ENCODE data around the gene GABRG3. TPM values are rescaled to one million over a fixed set of nuclear protein-coding genes. Genes with fewer than 3 reads are reported as not detected.

Gene GABRG3
- total RNA-seq, 1 experiment from 2014 or later: 0.15 TPM

GRCh38 chr15:27019687-27020086, 48.7 kb downstream of the GABRG3 start:
- Histone ChIP-seq H3K4me2 (ENCODE audit: insufficient read depth, insufficient read length, low read length) (no peak overlapping the region), H2BK15ac (ENCODE audit: low read depth, low read length) (no peak overlapping the region), H4K8ac (replicated peaks; ENCODE audit: insufficient read length, low read depth, low read length) (no peak overlapping the region), H4K5ac (ENCODE audit: insufficient read length, low read depth, low read length) (no peak overlapping the region), H3K56ac (ENCODE audit: insufficient read length, low read depth, low read length) (no peak overlapping the region), H2BK20ac (ENCODE audit: low read depth, low read length, poor library complexity, severe bottlenecking) (no peak overlapping the region), H3K23me2 (ENCODE audit: insufficient read length, low read depth, low read length, poor library complexity, severe bottlenecking) (no peaks in the 10 kb centered on the region), H2AK5ac (ENCODE audit: insufficient read length, low read length) (no peak overlapping the region), H2BK5ac (ENCODE audit: insufficient read length, low read length) (no peak overlapping the region), H3K27me3 (ENCODE audit: insufficient read depth, low read length) (no peaks in the 10 kb centered on the region), H2BK12ac (ENCODE audit: insufficient read length, low read depth, low read length) (no peak overlapping the region), H2AFZ (ENCODE audit: low read length) (no peak overlapping the region), H3K23ac (ENCODE audit: insufficient read length, low read depth, low read length) (no peak overlapping the region), H3K4ac (ENCODE audit: low read depth, low read length) (no peak overlapping the region), H3K18ac (ENCODE audit: insufficient read length, low read depth, low read length) (no peak overlapping the region), H3K27ac (ENCODE audit: insufficient read length, low read depth, low read length) (no peak overlapping the region), H4K20me1 (ENCODE audit: control insufficient read depth, insufficient read depth, insufficient read length) (no peaks in the 10 kb centered on the region), H3K4me1 (ENCODE audit: insufficient read depth, low read length) (no peaks in the 10 kb centered on the region), H3K9ac (ENCODE audit: extremely low read depth, insufficient read length, low read length) (no peak overlapping the region), H3K14ac (ENCODE audit: insufficient read depth, low read length) (no peak overlapping the region), H2BK120ac (ENCODE audit: low read depth, low read length, poor library complexity, severe bottlenecking) (no peak overlapping the region), H3K79me1 (ENCODE audit: insufficient read depth, low read depth, low read length, poor library complexity, severe bottlenecking) (no peaks in the 10 kb centered on the region), H3K9me3 (ENCODE audit: control insufficient read depth, low read depth, low read length) (no peaks in the 10 kb centered on the region), H3T11ph (ENCODE audit: low read length) (no peak overlapping the region), H3K79me2 (ENCODE audit: insufficient read depth, low read length) (no peaks in the 10 kb centered on the region), H4K91ac (ENCODE audit: insufficient read length, low read depth, low read length) (no peak overlapping the region)
- peaks cover 0 to 3% of the 10 kb centered on the region in 2 experiments; a peak in 1 of 5 replicates for H3K9me3 Mint-ChIP-seq
- peaks cover 3% of the 10 kb centered on the region; the same call in 1 of the 2 replicates for H3K27me3 Mint-ChIP-seq (ENCODE audit: low read depth)
- no peak for DNase-seq
- no peaks in the 10 kb centered on the region for H3K4me1 Mint-ChIP-seq
- H3K36me3 Mint-ChIP-seq (ENCODE audit: insufficient read depth in 1 of 3, low read depth in 3 of 3): no peaks in the 10 kb centered on the region
- TF ChIP-seq CTCF (conservative IDR thresholded peaks at IDR 0.05): no peak
- no peak overlapping the region for H3K4me3 Mint-ChIP-seq
- no peak overlapping the region for H3K27ac Mint-ChIP-seq
- no CpG with 5 or more reads among the region's 6 CpGs for WGBS (ENCODE audit: extremely low coverage, insufficient read length, low lambda C conversion rate)
